Right atrium auricular region (tissue), 2 donors: ENCODE data around the gene RPA3. TPM values are rescaled to one million over a fixed set of nuclear protein-coding genes. Genes with fewer than 3 reads are reported as not detected.

Experiments
- DNase-seq: peaks from one replicate; pipeline ENCODE4 v3.0.0-alpha.2; 2019; ENCODE audit warnings: low spot score
- H3K27ac ChIP-seq, 2 donors: fragments of 200-600 bp; sonication (generic); 1 replicate in 1 of 2; 2 replicates in 1 of 2; pipeline ENCODE4 v1.5.1; 2016 to 2019
- H3K27me3 ChIP-seq, 2 donors: fragments of 200-600 bp; sonication (generic); one replicate each; pipeline versions ENCODE4 v1.5.1 to v1.6.0; 2017 to 2019
- H3K36me3 ChIP-seq: fragments of 200-600 bp; sonication (generic); one replicate; pipeline ENCODE4 v1.5.1; 2016
- H3K4me1 ChIP-seq, 2 donors: fragments of 200-600 bp; sonication (generic); one replicate each; pipeline versions ENCODE4 v1.5.1 to v1.6.0; 2017 to 2019
- H3K4me3 ChIP-seq, 2 donors: fragments of 200-600 bp; sonication (generic); 1 replicate in 1 of 2; 2 replicates in 1 of 2; pipeline ENCODE4 v1.5.1; 2017 to 2019; ENCODE audit warnings: mild to moderate bottlenecking in 1 of 2, moderate library complexity in 1 of 2
- H3K9me3 ChIP-seq, 2 donors: fragments of 200-600 bp; sonication (generic); one replicate each; pipeline ENCODE4 v1.5.1; 2019
- total RNA-seq, 2 donors: library from RNA; depleted of rRNA; stranded (reverse); fragments of >200 nt; gene quantifications; one replicate each; pipeline ENCODE4 v1.1.0, GENCODE V29; 2016
- TF ChIP-seq, protein P1 (sequence below), 2 donors: fragments of 200-600 bp; sonication (generic); IDR thresholded peaks; one replicate each; pipeline ENCODE4 v1.5.1; 2019; ENCODE audit warnings: antibody characterized with exemption in 2 of 2

Gene RPA3
- total RNA-seq, 2 donors from 2014 or later: 15.6 to 18.0 TPM

DNA sequence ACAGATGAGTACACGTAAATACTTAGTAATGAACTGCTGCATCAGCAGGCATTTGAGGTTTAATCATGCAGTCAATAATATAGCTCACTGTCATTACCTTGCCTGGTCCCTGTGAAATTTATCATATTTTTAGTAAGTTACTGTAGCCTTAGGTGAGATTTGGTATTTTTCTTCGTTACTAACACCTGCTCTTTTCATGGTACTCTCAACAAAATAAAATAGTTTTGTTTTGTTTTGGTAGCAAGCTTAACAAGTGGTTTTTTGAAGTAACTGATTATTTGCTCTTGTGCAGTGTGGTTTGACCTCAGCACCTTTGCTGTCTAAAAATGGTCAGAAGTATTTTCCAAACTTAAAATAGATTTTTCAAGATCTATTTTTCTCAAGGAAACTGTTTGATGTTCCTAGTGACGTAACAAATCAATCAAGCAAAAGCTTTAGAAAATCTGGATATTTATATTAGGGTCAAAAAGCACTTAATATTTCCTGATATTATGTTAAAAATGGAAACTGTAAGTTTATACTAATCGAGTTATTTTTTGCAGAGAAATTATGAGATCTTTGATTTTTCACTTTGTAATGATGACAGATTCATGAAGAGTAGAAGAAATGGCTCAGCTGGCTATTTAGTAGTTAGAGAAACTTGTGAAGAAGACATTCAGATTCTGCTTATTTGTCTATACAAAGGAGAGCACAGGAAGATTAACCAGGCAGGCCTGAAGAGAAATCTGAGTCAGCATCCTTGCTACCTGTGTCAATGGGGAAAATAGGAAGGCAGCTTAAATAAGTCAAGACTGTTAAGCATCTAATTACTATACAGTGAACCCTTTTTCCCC, 21.0 kb upstream of the RPA3 start:
- Histone ChIP-seq H3K27ac (no peak overlapping the region), H3K4me1 (no peaks in the 10 kb centered on the region), H3K36me3 (no peaks in the 10 kb centered on the region), H3K4me3 (no peak overlapping the region), H3K27me3 (no peaks in the 10 kb centered on the region), H3K9me3 (no peaks in the 10 kb centered on the region)
- TF ChIP-seq, protein P1, sequence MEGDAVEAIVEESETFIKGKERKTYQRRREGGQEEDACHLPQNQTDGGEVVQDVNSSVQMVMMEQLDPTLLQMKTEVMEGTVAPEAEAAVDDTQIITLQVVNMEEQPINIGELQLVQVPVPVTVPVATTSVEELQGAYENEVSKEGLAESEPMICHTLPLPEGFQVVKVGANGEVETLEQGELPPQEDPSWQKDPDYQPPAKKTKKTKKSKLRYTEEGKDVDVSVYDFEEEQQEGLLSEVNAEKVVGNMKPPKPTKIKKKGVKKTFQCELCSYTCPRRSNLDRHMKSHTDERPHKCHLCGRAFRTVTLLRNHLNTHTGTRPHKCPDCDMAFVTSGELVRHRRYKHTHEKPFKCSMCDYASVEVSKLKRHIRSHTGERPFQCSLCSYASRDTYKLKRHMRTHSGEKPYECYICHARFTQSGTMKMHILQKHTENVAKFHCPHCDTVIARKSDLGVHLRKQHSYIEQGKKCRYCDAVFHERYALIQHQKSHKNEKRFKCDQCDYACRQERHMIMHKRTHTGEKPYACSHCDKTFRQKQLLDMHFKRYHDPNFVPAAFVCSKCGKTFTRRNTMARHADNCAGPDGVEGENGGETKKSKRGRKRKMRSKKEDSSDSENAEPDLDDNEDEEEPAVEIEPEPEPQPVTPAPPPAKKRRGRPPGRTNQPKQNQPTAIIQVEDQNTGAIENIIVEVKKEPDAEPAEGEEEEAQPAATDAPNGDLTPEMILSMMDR (IDR thresholded peaks at IDR 0.05): no peak
- DNase-seq: no peak

DNA sequence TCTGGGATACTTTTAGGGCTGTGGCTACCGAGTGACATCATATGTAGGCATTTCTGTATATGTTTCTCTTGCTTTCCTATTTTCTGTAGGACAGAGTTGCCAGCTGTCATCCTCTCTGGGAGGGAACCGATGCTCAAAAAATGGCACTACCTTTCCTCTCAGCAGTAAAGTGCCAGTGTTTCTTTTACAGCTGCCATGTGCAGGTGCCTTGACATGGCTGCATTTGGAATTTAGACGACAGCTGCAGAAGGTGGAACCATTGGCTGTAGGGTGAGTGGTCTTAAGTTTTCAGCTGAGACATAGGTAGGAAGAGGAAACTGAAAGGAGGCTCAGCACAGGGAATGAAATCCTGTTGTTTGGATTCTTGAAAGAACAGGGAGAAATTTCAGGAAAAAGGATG, 20.2 kb upstream of the RPA3 start:
- no peak for DNase-seq
- TF ChIP-seq, protein P1 (IDR thresholded peaks at IDR 0.05): no peak
- Histone ChIP-seq H3K36me3 (no peaks in the 10 kb centered on the region), H3K27ac (no peak overlapping the region), H3K4me3 (no peak overlapping the region), H3K9me3 (no peaks in the 10 kb centered on the region), H3K4me1 (no peaks in the 10 kb centered on the region), H3K27me3 (no peaks in the 10 kb centered on the region)

DNA sequence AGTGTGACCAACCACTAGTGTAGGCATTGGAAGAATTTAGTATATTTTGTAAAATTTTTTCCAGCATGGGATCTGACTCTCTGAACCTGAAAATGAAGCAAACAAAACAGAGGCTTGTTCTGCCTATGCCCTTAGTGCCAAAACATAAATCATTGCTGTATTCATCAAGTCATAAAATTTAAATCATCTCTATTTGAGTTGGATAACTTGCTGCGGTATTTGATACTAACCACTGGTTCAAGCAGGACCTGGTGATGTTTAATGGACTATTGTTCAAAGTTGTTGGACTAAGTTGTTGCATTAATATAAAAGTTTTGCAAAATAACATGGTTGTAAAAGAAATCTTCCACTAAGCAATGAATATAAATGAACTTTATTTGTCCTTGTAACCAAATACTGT, 19.8 kb upstream of the RPA3 start:
- H3K4me3 ChIP-seq: no peak overlapping the region
- H3K27ac ChIP-seq: no peak overlapping the region
- no peaks in the 10 kb centered on the region for H3K27me3 ChIP-seq
- no peaks in the 10 kb centered on the region for H3K4me1 ChIP-seq
- H3K9me3 ChIP-seq: no peaks in the 10 kb centered on the region
- DNase-seq: no peak
- TF ChIP-seq, protein P1 (IDR thresholded peaks at IDR 0.05): no peak
- no peaks in the 10 kb centered on the region for H3K36me3 ChIP-seq

DNA sequence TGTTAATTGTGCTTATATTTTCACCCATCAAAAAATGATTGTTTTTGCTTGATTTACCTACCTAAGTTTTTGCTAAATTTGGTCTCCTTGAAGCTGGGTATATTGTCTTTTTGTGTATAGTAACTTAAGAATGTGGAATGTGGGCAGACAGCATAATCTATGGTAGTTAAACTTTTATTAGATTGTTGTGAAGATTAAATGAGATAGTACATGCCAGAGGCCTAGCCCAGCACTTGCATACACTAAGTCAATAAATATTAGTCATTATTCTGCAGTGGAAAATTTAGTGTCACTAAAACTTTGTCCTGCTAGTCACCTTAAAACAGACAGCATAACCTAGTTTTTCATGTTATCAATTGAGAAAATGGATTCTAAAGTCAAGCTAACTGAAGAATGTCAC, 19.3 kb upstream of the RPA3 start:
- no peak for DNase-seq
- Histone ChIP-seq H3K36me3 (no peaks in the 10 kb centered on the region), H3K4me1 (no peaks in the 10 kb centered on the region), H3K4me3 (no peak overlapping the region), H3K27ac (no peak overlapping the region), H3K9me3 (no peaks in the 10 kb centered on the region), H3K27me3 (no peaks in the 10 kb centered on the region)
- TF ChIP-seq, protein P1 (IDR thresholded peaks at IDR 0.05): no peak

DNA sequence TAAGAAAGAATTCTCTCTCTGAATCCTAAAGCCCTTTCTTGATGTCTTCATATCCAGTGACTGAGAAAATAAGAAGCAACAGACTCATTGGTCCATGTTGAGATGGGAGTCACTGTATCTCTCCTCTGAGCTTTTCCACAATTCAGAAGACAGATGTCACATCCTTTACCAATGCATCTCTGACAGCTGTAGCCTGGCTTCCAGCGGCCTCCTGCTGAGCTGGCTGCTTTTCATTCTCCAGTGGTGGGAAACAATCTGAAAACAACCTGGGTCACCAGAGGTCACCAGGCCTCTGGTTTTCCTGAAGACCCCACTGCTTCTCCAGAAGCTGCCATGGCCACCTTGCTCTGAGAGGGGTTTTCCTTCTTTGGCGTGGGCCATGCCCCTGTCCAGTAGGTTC, 18.3 kb upstream of the RPA3 start:
- H3K4me1 ChIP-seq: peaks cover 0 to 5% of the 10 kb centered on the region in 2 donors
- H3K36me3 ChIP-seq: no peaks in the 10 kb centered on the region
- no peak overlapping the region for H3K27ac ChIP-seq
- TF ChIP-seq, protein P1 (IDR thresholded peaks at IDR 0.05): no peak
- H3K4me3 ChIP-seq: no peak overlapping the region
- DNase-seq: no peak
- no peaks in the 10 kb centered on the region for H3K9me3 ChIP-seq
- H3K27me3 ChIP-seq: no peaks in the 10 kb centered on the region
